Sigmoid colon (tissue), 4 donors: Measurements from ENCODE around the gene SND1.

Experiments used
- EP300 ChIP-seq, 4 donors: sonication (generic); formaldehyde crosslinking; IDR thresholded peaks; one replicate each; pipeline ENCODE4 v1.6.1; 2017; ENCODE audit warnings: antibody characterized with exemption in 4 of 4
- POLR2A ChIP-seq, 2 donors: fragments of 450-650 bp; IDR thresholded peaks; one replicate each; pipeline ENCODE4 v1.6.1; 2016; ENCODE audit warnings: antibody characterized with exemption in 2 of 2, mild to moderate bottlenecking in 2 of 2, moderate library complexity in 2 of 2

- TF ChIP-seq POLR2A (IDR thresholded peaks at IDR 0.05): no peak
- TF ChIP-seq EP300 (IDR thresholded peaks at IDR 0.05): no peak
Observed at GRCh38 chr7:127895360-127895759, 243.4 kb downstream of the SND1 start.
